HG03025 (cell line): ENCODE measurements around the gene EXOC4.

Experiments
- ATAC-seq: cut with Tn5 transposase; IDR thresholded peaks from one replicate; pipeline ENCODE4 v1.9.1; 2021; ENCODE audit warnings: mild to moderate bottlenecking, moderate library complexity; ENCODE audit not compliant: unreplicated experiment, low FRiP score

Gene EXOC4

DNA sequence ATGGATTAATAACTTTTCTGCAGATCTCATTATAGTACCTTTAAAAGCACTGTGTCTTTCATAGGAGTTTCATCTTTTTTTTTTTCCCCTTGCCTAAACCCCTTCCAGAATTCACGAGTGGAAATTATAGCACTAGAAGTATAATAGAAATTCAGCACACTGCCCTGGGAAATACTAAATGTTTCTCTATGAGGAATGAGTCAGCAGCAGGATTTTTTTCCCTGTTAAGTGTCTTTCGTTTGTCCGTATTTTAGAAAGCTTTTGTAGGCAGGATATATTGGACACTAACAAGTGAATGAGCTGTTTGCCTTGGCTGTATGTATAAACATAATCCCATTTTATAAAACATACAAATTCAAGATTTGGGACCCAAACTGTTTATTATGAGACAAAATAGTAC, 105.8 kb downstream of the EXOC4 start:
- ATAC-seq = no peak

- ATAC-seq = no peak
These were observed 106.6 kb downstream of the EXOC4 start for GRCh38 chr7:133359449-133359848.

- ATAC-seq = no peak
These were observed 107.3 kb downstream of the EXOC4 start for GRCh38 chr7:133360201-133360600.

DNA sequence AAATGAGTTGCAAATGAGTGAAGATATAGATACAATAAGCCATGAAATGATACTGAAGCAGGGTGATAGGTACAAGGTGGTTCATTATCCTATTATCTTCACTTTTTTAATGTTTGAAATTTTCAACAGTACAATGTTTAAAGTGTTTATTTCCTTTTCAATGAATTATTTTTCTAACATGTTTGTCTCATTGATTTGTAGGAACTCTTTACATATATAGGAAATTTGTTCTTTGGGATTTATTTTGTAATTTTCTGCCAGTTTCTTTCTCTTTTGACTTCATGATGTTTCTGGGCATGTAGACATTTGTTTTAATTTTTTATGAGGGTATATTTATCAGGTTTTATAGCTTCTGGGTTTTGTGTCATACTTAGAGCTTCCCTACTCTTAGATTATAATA, 108.9 kb downstream of the EXOC4 start:
- ATAC-seq = no peak

DNA sequence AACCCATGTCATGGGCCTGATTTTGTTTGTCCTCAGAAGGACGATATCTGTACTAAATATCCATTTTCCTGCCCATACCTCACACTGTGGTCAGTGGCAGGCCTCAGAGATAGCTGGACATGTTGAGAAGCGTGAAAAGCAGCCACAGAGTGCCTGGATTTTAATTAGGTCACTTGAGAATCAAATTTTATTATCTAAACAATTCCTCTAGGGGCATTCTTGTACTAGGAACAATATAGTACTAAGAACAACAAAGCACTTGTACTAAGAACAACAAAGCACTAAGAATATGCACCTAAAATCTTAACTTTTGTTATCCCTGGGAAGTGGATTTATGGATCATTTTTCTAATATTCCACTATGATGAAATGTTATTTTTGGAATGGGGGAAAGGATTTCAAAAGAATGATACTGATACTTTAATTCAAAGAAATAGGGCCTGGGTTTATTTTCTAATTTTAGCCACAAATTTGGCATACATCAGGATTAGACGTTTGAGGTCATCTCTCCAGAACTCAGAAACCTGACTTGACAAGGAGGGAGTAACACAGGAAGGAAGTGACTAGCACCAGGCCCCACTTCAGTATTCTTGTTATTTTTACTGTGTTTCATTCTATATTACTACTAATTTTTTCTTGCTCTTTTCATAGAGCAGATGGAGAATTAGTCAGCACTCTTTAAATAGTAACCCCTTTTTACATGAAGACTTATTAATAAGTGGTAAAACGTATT, 112.2 kb downstream of the EXOC4 start:
- no peak for ATAC-seq

- no peak for ATAC-seq
These were observed 113.0 kb downstream of the EXOC4 start for GRCh38 chr7:133365917-133366316.

DNA sequence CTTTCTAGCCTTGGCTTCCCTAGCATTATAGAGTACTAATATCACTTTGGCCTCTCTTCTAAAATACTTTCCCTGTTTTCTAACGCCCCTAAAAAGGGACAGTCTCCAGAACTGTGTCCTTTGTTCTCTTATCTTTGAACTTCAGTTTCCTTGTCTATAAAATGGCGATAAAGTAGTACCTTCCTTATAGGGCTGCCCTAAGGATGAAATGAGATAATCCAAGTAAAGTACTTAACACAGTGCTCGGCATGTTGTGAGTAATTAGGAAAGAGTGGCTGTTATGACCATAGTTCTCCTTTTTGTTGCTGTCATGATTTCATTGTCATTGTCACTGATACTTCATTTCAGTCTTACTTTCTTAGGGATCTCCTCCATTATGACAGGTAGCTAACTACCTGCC, 114.7 kb downstream of the EXOC4 start:
- ATAC-seq = no peak

- no peak for ATAC-seq
These were observed 116.3 kb downstream of the EXOC4 start for GRCh38 chr7:133369130-133369529.

DNA sequence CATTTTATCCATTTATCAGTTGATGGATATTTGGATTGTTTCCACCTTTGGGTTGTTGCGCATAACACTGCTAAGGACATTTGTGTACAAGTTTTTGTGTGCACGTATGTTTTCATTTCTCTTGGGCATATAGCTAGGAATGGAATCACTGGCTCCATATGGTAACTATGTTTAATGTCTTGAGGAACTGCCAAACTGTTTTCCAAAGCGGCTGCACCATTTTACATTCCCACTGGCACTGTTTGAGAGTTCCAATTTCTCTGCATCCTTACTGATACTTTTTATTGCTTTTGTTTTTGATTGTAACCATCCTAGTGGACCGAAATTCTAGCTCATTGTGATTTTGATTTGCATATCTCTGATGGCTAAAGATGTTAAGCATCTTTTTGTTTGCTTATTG, 118.7 kb downstream of the EXOC4 start:
- no peak for ATAC-seq

DNA sequence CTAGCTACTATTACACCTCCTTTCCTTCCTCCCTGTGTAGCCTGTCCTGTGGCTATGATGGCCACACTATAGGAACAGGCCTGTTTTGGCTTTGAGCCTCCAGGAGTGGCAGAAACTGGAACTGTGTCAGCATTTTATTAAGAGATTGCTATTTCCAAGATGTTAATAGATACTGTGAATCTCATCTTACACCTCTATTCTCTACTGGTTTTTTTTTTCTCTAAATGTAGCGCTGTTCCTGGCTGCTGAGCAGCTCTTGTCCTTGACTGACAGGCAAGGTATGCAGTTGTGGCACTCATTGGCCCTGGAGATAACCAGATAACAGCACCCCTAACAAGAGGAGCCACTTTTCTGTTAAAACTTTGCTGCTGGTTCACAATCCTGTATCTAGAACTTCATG, 119.5 kb downstream of the EXOC4 start:
- ATAC-seq = no peak

- no peak for ATAC-seq
These were observed 123.6 kb downstream of the EXOC4 start for GRCh38 chr7:133376514-133376913.

DNA sequence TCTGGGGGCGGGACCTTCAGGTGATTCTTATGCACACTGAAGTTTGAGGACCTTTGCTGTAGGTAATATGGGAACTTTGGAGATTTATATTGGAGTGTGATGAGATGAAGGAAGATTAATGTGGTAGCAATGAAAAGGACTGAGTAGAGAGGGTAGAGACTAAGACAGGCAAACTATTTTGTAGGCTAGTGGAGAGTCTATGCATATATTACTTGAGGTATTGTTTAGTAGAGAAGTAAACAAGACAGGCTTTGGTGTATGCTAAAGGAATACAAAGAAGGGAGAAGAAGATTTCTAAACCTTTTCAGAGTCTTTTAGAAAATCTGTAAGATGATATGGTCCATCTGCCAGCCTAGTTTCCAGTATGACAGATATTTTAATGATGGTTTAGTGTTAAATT, 129.1 kb downstream of the EXOC4 start:
- ATAC-seq = no peak

DNA sequence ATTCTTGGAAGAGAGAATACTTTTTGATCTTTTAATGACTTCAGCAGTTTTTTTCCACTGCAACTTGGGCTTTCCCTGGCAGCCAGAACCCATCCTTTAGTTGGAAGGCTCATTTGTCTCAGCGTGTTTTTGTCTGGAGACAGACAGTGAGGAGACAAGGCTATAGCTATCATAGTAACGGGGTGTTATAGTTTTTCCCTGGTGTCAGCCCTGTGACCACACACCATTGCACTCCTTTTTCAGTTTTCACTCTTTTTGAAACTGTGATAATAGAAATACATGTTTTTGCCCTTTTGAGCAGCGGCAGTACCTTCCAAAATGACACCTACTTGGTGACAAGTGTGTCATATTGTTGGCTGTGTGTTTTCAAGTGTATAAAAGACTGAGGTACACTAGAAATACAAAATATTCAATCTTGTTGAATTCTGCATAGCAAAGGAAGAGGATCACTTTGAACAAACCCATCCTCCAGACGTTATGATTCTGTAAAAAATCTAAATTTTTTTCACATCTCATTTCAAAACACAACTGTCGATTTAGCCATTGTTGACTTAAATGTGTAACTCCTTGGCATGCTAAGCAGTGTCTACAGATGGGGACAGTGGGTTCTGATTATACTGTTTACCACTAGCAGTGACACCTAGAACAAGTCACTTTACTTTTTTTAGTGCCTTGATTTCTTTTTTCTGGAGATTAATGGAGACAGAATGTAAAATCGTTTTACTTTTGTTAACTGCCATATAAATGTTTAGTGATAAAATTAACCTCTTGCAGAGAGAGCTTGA, 130.1 kb downstream of the EXOC4 start:
- ATAC-seq = no peak

DNA sequence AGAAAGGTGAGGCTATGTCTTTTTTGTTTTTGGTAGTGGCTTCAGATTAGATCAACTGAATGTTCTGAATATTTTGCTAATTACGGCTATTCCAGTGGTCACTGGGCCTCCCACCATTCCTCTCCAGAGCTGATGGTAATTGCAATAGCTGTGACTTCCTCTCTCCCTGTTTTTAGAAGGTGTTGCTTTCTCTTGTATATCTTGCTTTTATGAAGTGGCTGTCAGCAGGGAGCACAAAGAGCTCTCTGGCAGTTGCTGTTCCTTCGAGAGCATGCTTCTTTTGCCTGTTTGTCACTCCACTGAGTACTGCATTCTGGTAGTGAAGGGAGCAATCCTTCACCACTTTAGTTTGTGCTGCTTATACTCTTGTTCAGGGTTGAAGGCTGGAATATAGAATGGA, 133.3 kb downstream of the EXOC4 start:
- no peak for ATAC-seq

DNA sequence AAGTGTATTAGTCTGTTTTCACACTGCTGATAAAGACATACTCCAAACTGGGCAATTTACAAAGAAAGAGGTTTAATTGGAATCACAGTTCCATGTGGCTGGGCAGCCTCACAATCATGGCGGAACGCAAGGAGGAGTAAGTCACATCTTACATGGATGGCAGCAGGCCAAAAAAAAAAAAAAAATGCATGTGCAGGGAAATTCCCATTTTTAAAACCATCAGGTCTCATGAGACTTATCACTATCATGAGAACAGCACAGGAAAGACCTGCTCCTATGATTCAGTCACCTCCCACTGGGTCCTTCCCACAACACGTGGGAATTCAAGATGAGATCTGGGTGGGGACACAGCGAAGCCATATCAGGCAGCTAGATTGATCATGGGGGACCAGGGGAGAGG, 136.8 kb downstream of the EXOC4 start:
- ATAC-seq = no peak

DNA sequence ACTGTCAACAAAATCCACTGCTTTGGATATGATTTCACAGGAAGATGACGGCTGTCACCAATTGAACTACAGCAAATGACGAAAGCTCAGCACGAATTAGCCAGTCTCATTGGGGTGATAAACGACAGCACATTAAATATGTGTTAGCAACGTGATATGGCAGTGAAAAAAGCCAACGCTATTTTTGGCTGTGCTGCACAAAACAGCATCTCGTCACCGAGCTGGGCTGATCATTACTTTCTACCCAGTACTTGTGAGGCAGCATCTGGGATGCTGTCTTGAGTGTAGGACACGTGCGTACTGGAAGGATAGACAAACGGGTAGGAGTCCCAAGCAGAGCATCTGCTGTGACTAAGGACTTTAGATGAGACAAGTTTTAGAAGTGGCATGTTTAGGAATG, 138.3 kb downstream of the EXOC4 start:
- ATAC-seq = no peak

GRCh38 chr7:133394369-133394768, 141.5 kb downstream of the EXOC4 start:
- no peak for ATAC-seq

GRCh38 chr7:133395551-133395950, 142.7 kb downstream of the EXOC4 start:
- no peak for ATAC-seq

DNA sequence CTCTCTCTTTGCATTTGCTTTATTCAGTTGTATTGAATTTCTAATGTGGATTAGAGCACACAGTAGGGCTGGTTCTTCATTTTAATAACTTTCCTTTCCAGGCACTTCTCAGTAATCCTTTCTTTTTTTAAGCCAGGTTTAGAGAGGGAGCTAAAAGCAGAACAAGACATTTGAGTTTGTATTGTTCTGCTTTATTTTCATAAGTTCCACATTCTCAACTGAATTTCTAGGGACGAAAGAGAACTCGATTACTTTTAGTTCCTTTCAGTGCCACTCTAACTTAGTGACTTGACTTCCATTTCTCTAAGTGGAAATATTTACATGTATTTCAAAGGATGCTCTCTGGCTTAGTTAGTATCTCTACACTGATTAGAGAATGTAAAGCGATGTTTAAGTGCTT, 145.6 kb downstream of the EXOC4 start:
- no peak for ATAC-seq

GRCh38 chr7:133401225-133401624, 148.3 kb downstream of the EXOC4 start:
- no peak for ATAC-seq

DNA sequence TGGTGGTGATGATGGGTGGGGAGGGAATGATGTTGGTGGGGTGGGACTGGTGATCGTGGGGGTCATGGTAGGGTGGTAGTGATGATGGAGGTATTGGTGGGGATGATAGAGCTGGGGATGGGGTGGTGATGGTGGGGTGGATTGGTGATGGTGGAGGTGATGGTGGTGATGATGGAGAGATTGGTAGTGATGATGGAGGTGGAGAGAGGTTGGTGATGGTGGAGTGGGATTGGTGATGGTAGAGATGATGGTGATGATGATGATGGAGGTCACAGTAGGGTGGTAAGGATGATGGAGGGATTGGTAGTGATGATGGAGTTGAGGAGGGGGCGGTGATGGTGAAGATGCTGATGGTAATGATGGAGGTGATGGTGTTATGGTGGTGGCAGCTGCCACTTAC, 155.3 kb downstream of the EXOC4 start:
- no peak for ATAC-seq

DNA sequence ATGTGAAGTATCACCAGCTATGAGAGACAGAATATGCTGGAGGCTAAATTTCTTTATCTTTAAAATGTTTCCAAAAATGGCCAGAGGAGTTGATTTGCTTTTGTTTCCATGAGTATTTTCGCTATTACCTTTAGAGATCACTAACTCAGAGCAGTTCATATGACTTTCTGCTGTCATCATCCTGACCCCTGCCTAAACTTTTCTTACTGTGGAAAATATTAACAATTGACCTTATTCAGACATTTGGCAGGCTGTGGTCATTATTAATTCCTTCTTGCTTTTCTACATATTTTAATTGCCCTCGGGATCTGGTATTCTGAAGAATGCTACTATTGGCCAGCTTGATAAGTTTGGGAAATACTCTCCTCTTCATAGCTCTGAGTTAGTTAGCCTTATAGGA, 156.5 kb downstream of the EXOC4 start:
- ATAC-seq = no peak
